Ovary (tissue), 3 donors: Measurements from ENCODE around the gene GATA1.

Experiments
- CTCF ChIP-seq, 3 donors: fragments of 450-650 bp in 2 of 3; fragments of 200-600 bp in 1 of 3; IDR thresholded peaks; one replicate each; pipeline versions ENCODE4 v1.5.1 to v1.8.0; 2016 to 2022; ENCODE audit warnings: antibody characterized with exemption in 3 of 3, mild to moderate bottlenecking in 1 of 3
- EP300 ChIP-seq: sonication (generic); formaldehyde crosslinking; IDR thresholded peaks from one replicate; pipeline ENCODE4 v1.6.1; 2017; ENCODE audit warnings: antibody characterized with exemption
- POLR2A ChIP-seq: fragments of 450-650 bp; IDR thresholded peaks from one replicate; pipeline ENCODE4 v1.6.1; 2017; ENCODE audit warnings: antibody characterized with exemption, mild to moderate bottlenecking, moderate library complexity
- donor health status: DM: no; HTN: no; CAD: no.

- no peak for TF ChIP-seq EP300
- TF ChIP-seq POLR2A: no peak
- no peak for TF ChIP-seq CTCF (IDR thresholded peaks at IDR 0.05)
Measured at GRCh38 chrX:48779399-48779798, 7.0 kb upstream of the GATA1 start.
